Heart left ventricle (tissue), 16 donors: ENCODE data around the gene POTEF. TPM values are rescaled to one million over a fixed set of nuclear protein-coding genes. Genes with fewer than 3 reads are reported as not detected.
"Not testable (repeated sequence)": the region's sequence is repeated elsewhere in the genome, so short reads cannot be mapped to it uniquely, and the experiment has no call there.

Experiments used
- ATAC-seq, 4 donors: fragments of 200-7000 bp; cut with Tn5 transposase; one replicate each; pipeline ENCODE4 v1.9.1; 2020 to 2022; ENCODE audit warnings: moderate library complexity in 4 of 4, mild to moderate bottlenecking in 3 of 4, moderate number of reproducible peaks in 1 of 4
- DNase-seq, 5 donors: peaks; one replicate each; pipeline ENCODE4 v3.0.0-alpha.2; 2020
- H3K27ac ChIP-seq, 12 donors: fragments of 200-600 bp; sonication (generic) in 4 of 12; one replicate each; pipeline versions ENCODE4 v1.5.0 to v1.8.0; 2016 to 2022; ENCODE audit warnings: mild to moderate bottlenecking in 2 of 12
- H3K27me3 ChIP-seq, 9 donors: fragments of 200-600 bp; sonication (generic) in 2 of 9; one replicate each; pipeline versions ENCODE4 v1.5.1 to v1.8.0; 2016 to 2022; ENCODE audit warnings: mild to moderate bottlenecking in 3 of 9
- H3K36me3 ChIP-seq, 9 donors: fragments of 200-600 bp; sonication (generic) in 2 of 9; one replicate each; pipeline versions ENCODE4 v1.5.0 to v1.8.0; 2018 to 2022; ENCODE audit warnings: mild to moderate bottlenecking in 2 of 9
- H3K4me1 ChIP-seq, 12 donors: fragments of 200-600 bp; sonication (generic) in 4 of 12; one replicate each; pipeline versions ENCODE4 v1.5.0 to v1.8.0; 2016 to 2022; ENCODE audit warnings: mild to moderate bottlenecking in 3 of 12
- H3K4me3 ChIP-seq, 12 donors: fragments of 200-600 bp; sonication (generic) in 4 of 12; one replicate each; pipeline versions ENCODE4 v1.5.0 to v1.8.0; 2017 to 2022; ENCODE audit warnings: mild to moderate bottlenecking in 9 of 12, moderate library complexity in 4 of 12
- H3K9me3 ChIP-seq, 12 donors: fragments of 200-600 bp; sonication (generic) in 4 of 12; one replicate each; pipeline versions ENCODE4 v1.5.0 to v1.8.0; 2016 to 2022; ENCODE audit warnings: mild to moderate bottlenecking in 1 of 12
- CTCF ChIP-seq, 12 donors: fragments of 200-600 bp; sonication (generic) in 4 of 12; IDR thresholded peaks; one replicate each; pipeline versions ENCODE4 v1.5.0 to v1.8.0; 2018 to 2022; ENCODE audit warnings: antibody characterized with exemption in 12 of 12, mild to moderate bottlenecking in 5 of 12
- POLR2A ChIP-seq, 2 donors: fragments of 450-650 bp; IDR thresholded peaks; one replicate each; pipeline ENCODE4 v1.6.1; 2017; ENCODE audit warnings: antibody characterized with exemption in 2 of 2, mild to moderate bottlenecking in 2 of 2, moderate library complexity in 2 of 2
- WGBS, 4 donors: extraction: QIAGEN DNeasy Blood & Tissue Kit in 2 of 4; methylation state at CpG; one replicate each; pipeline versions ENCODE4 v1.1.5 to v1.1.7; 2013 to 2018; 5-methylcytosine and 5-hydroxymethylcytosine counted together
- intact Hi-C, 10 donors: fragments of 100-400 bp; cut with DNase I; formaldehyde crosslinking; loops; one replicate each; pipeline versions ENCODE4 v1.11.1 to v1.14.2; 2022
- polyA plus RNA-seq, 2 donors: library from polyadenylated mRNA; stranded (reverse); fragments of 200-250 nt; gene quantifications; one replicate each; pipeline ENCODE4 v1.2.3, GENCODE V29; 2013
- total RNA-seq, 9 donors: library from RNA; depleted of rRNA in 2 of 9; stranded (reverse); fragments of >200 nt in 2 of 9; fragmentation: NEBNext Ultra II Directional in 3 of 9; extraction: Animal tissue kit (Norgen Biotek cat#: 25700) in 3 of 9; gene quantifications; one replicate each; pipeline versions ENCODE4 v1.1.0 to v1.2.4, GENCODE V29; 2016 to 2023
- donor health status: ischemic (EF 13 %, LVEDD 7.1; RV severe dilation, severe dysfunction).
- donor health status: healthy with polysubstance abuse.
- donor health status: DM: no; HTN: yes; CAD: no.
- donor health status: DM: no; HTN: no; CAD: no.
- donor health status: ischemic (EF 25% LVEDD 6.9; RV normal size, moderate dysfunction).
- donor health status: ischemic (EF 25% LVEDD 5.7; RV mildly dilated, moderate dysfunction).
- donor health status: healthy.
- donor health status: DM: yes; HTN: yes; CAD: no.
- donor health status: ischemic (EF 35%, LVEDD 5.7; RV mildly dilated, moderate dysfunction).
- donor health status: nonischemic (EF 11% LVEDD 7.7; RV severe dilation, severe dysfunction).
- donor health status: DM: yes; HTN: yes; CAD: no.
- donor health status: PGD.
- donor health status: ischemic (EF 29% LVEDD 5.4; RV normal size, mild dysfunction).
- donor health status: nonischemic (EF 23%, LVEDD 6.1; RV moderate dilation, normal function).

Gene POTEF
- total and polyA plus RNA-seq, 11 donors, result not detected

GRCh38 chr2:130150181-130151144 is 21.4 kb upstream of the POTEF start:
- no peaks in the 10 kb centered on the region for H3K4me1 ChIP-seq
- no peaks in the 10 kb centered on the region for H3K9me3 ChIP-seq
- ATAC-seq (no peak), DNase-seq (no peak)
- peaks cover 0 to 2% (median 0%) of the 10 kb centered on the region in 9 donors for H3K27me3 ChIP-seq
- TF ChIP-seq POLR2A (IDR thresholded peaks at IDR 0.05), result no peak
- TF ChIP-seq CTCF (IDR thresholded peaks at IDR 0.05), result no peak
- H3K4me3 ChIP-seq, result no peak overlapping the region
- H3K27ac ChIP-seq, result no peak overlapping the region
- intact Hi-C loops, result loop anchor here in 3 of 10 donors (10.0 kb wide), 1 partner anchor 184 kb away; no protein-coding TSS in a partner anchor
- peaks cover 0 to 35% (median 16%) of the 10 kb centered on the region in 9 donors for H3K36me3 ChIP-seq
- WGBS, 4 donors, result 87 to 92% (median 91%) methylated on average over 23 of the region's 23 CpGs

- Histone ChIP-seq H3K4me1 (peaks cover 0 to 11% (median 0%) of the 10 kb centered on the region in 12 donors), H3K36me3 (peaks cover 0 to 20% (median 11%) of the 10 kb centered on the region in 9 donors)
- H3K4me3 ChIP-seq, H3K27me3 ChIP-seq, H3K9me3 ChIP-seq, H3K27ac ChIP-seq, ATAC-seq, intact Hi-C loops, DNase-seq: not testable (repeated sequence)
- 62 to 69% (median 65%) methylated on average over 5 to 6 of the region's 6 CpGs for WGBS, 4 donors
Observed at GRCh38 chr2:130148515-130148914, 19.5 kb upstream of the POTEF start.

GRCh38 chr2:130145006-130145414 is 16.0 kb upstream of the POTEF start, which contains the start of gene CCDC74B:
Gene CCDC74B (minus strand): TSS chr2:130145112. CDS start chr2:130144996, 116 bp downstream.
- H3K9me3 ChIP-seq, H3K36me3 ChIP-seq, intact Hi-C loops, H3K27ac ChIP-seq: not testable (repeated sequence)
- peak in 2 of 5 donors; percentile 53 to 70 for DNase-seq
- peak; percentile 18 to 88 (median 56) for ATAC-seq
- H3K27me3 ChIP-seq, result peaks cover 0 to 15% (median 0%) of the 10 kb centered on the region in 9 donors
- peaks cover 0 to 11% (median 0%) of the 10 kb centered on the region in 12 donors for H3K4me1 ChIP-seq
- H3K4me3 ChIP-seq, result peak within 1 kb of the TSS; percentile 10 to 52 (median 44)
- WGBS, 4 donors, result 7 to 23% (median 15%) methylated on average over 10 to 30 of the region's 30 CpGs

- H3K9me3 ChIP-seq, ATAC-seq, intact Hi-C loops, H3K36me3 ChIP-seq, H3K27ac ChIP-seq: not testable (repeated sequence)
- 46 to 64% (median 55%) methylated on average over 16 to 22 of the region's 28 CpGs for WGBS, 4 donors
- Histone ChIP-seq H3K27me3 (peaks cover 0 to 15% (median 0%) of the 10 kb centered on the region in 9 donors), H3K4me3 (peak overlapping the region in 8 of 12 donors; percentile 42 to 52 (median 46)), H3K4me1 (peaks cover 0 to 11% (median 0%) of the 10 kb centered on the region in 12 donors)
- peak in 1 of 5 donors; percentile 61 for DNase-seq
Observed at GRCh38 chr2:130143266-130144039, 14.4 kb upstream of the POTEF start.

GRCh38 chr2:130142396-130143265 is 13.6 kb upstream of the POTEF start:
- intact Hi-C loops, DNase-seq, H3K36me3 ChIP-seq, H3K9me3 ChIP-seq, ATAC-seq, H3K27ac ChIP-seq, H3K4me3 ChIP-seq: not testable (repeated sequence)
- 73 to 84% (median 80%) methylated on average over 5 to 13 of the region's 13 CpGs for WGBS, 4 donors
- peaks cover 0 to 15% (median 0%) of the 10 kb centered on the region in 9 donors for H3K27me3 ChIP-seq
- peaks cover 0 to 11% (median 0%) of the 10 kb centered on the region in 12 donors for H3K4me1 ChIP-seq

GRCh38 chr2:130141645-130142370 is 12.8 kb upstream of the POTEF start:
- WGBS, 4 donors, result 90 to 98% (median 94%) methylated on average over 6 to 18 of the region's 22 CpGs
- H3K4me3 ChIP-seq, H3K27ac ChIP-seq, DNase-seq, ATAC-seq, H3K36me3 ChIP-seq, H3K9me3 ChIP-seq, intact Hi-C loops: not testable (repeated sequence)
- Histone ChIP-seq H3K4me1 (peaks cover 0 to 11% (median 0%) of the 10 kb centered on the region in 12 donors), H3K27me3 (peaks cover 0 to 15% (median 0%) of the 10 kb centered on the region in 9 donors)

- WGBS, 4 donors, result 94 to 98% (median 97%) methylated on average over 3 to 4 of the region's 6 CpGs; no CpG with 5 or more reads in 1 of the 4 donors
- Histone ChIP-seq H3K4me1 (peaks cover 0 to 11% (median 0%) of the 10 kb centered on the region in 12 donors), H3K27me3 (peaks cover 0 to 15% (median 0%) of the 10 kb centered on the region in 9 donors)
- H3K36me3 ChIP-seq, H3K27ac ChIP-seq, ATAC-seq, DNase-seq, H3K9me3 ChIP-seq, H3K4me3 ChIP-seq, intact Hi-C loops: not testable (repeated sequence)
Observed at GRCh38 chr2:130141002-130141401, 12.0 kb upstream of the POTEF start.

- peaks cover 0 to 11% (median 0%) of the 10 kb centered on the region in 12 donors for H3K4me1 ChIP-seq
- intact Hi-C loops, H3K27ac ChIP-seq, H3K9me3 ChIP-seq, DNase-seq, H3K4me3 ChIP-seq, H3K36me3 ChIP-seq, ATAC-seq: not testable (repeated sequence)
- 91% methylated on average over 7 of the region's 7 CpGs; no CpG with 5 or more reads in 2 of the 4 donors for WGBS, 4 donors
- peaks cover 0 to 13% (median 0%) of the 10 kb centered on the region in 9 donors for H3K27me3 ChIP-seq
Observed at GRCh38 chr2:130140516-130140915, 11.5 kb upstream of the POTEF start.
